PC-3 (cell line): ENCODE results near the gene SLC39A11. TPM values are rescaled to one million over a fixed set of nuclear protein-coding genes. Genes with fewer than 3 reads are reported as not detected.

ENCODE experiments used
- ATAC-seq: fragments of 200-7000 bp; cut with Tn5 transposase; 2 replicates; pipeline ENCODE4 v1.9.1; 2020; ENCODE audit warnings: mild to moderate bottlenecking, moderate library complexity
- BruUV-seq: library from RNA; stranded (reverse); fragments of 400-500 nt; replicated peaks from 2 replicates; lab custom pipeline; 2021; lab: Mats Ljungman, UMichigan
- CTCF ChIA-PET: fragments of 300-600 bp; sonication (Branson Sonifier 250); formaldehyde crosslinking; loops from one replicate; lab custom pipeline; 2022; ENCODE audit warnings: antibody characterized with exemption; lab: Charles Lee
- POLR2A ChIA-PET: fragments of 300-600 bp; sonication (Branson Sonifier 250); formaldehyde crosslinking; loops from one replicate; lab custom pipeline; 2022; ENCODE audit warnings: antibody characterized with exemption; ENCODE audit not compliant: unreplicated experiment; lab: Charles Lee
- DNase-seq: peaks from one replicate; pipeline ENCODE4 v3.0.0-alpha.2; 2015
- H2AFZ ChIP-seq: fragments of 300-600 bp; sonication (generic); 2 replicates; pipeline ENCODE4 v1.6.0; 2016; ENCODE audit warnings: antibody characterized with exemption, low read length
- H3F3A ChIP-seq: fragments of 300-600 bp; sonication (generic); one replicate; pipeline ENCODE4 v1.6.0; 2017; ENCODE audit warnings: antibody characterized with exemption, low read length, control low read depth, mild to moderate bottlenecking; ENCODE audit not compliant: unreplicated experiment
- H3K27ac ChIP-seq: fragments of 300-600 bp; sonication (generic); 2 replicates; pipeline ENCODE4 v1.5.1; 2016; ENCODE audit warnings: mild to moderate bottlenecking, low read length
- H3K27me3 ChIP-seq: fragments of 300-600 bp; sonication (generic); 2 replicates; pipeline ENCODE4 v1.6.1; 2016; ENCODE audit warnings: low read length, mixed read lengths
- H3K36me3 ChIP-seq: fragments of 300-600 bp; sonication (generic); 2 replicates; pipeline ENCODE4 v1.6.1; 2016; ENCODE audit warnings: low read depth, mixed run types, low read length, mixed read lengths
- H3K4me1 ChIP-seq: fragments of 300-600 bp; sonication (generic); 2 replicates; pipeline ENCODE4 v1.5.1; 2016; ENCODE audit warnings: low read length; ENCODE audit not compliant: insufficient read depth
- H3K4me2 ChIP-seq: fragments of 300-600 bp; sonication (generic); 2 replicates; pipeline ENCODE4 v1.6.0; 2016; ENCODE audit warnings: low read length
- H3K4me3 ChIP-seq: fragments of 300-600 bp; sonication (generic); 2 replicates; pipeline ENCODE4 v1.5.1; 2016; ENCODE audit warnings: mild to moderate bottlenecking, low read length, mixed read lengths
- H3K79me2 ChIP-seq: fragments of 300-600 bp; sonication (generic); 2 replicates; pipeline ENCODE4 v1.6.1; 2017; ENCODE audit warnings: low read length, mixed read lengths
- H3K9ac ChIP-seq: fragments of 300-600 bp; sonication (generic); 2 replicates; pipeline ENCODE4 v1.6.0; 2016; ENCODE audit warnings: mild to moderate bottlenecking, low read length
- H3K9me2 ChIP-seq: fragments of 300-600 bp; sonication (generic); replicated peaks from 2 replicates; pipeline ENCODE4 v1.6.1; 2016; ENCODE audit warnings: mixed run types, low read length, mixed read lengths
- H3K9me3 ChIP-seq: fragments of 300-600 bp; sonication (generic); 2 replicates; pipeline ENCODE4 v1.6.1; 2016; ENCODE audit warnings: low read length, mixed read lengths
- H4K20me1 ChIP-seq: fragments of 300-600 bp; sonication (generic); 2 replicates; pipeline ENCODE4 v1.6.1; 2016; ENCODE audit warnings: low read length, mixed read lengths
- EZH2 ChIP-seq: fragments of 300-600 bp; sonication (generic); IDR thresholded peaks from one replicate; pipeline ENCODE4 v1.6.1; 2017; ENCODE audit warnings: antibody characterized with exemption, mild to moderate bottlenecking, low read length; ENCODE audit not compliant: unreplicated experiment
- EZH2phosphoT487 ChIP-seq: fragments of 300-600 bp; sonication (generic); IDR thresholded peaks from 2 replicates; pipeline ENCODE4 v1.6.1; 2018; ENCODE audit warnings: mild to moderate bottlenecking, antibody characterized with exemption, low read length, borderline replicate concordance
- intact Hi-C: fragments of 100-400 bp; cut with micrococcal nuclease; formaldehyde crosslinking; loops from 2 replicates; pipeline ENCODE4 v1.9.0; 2023
- total RNA-seq: library from RNA; depleted of rRNA; stranded (reverse); fragments of >200 nt; gene quantifications from 2 replicates; pipeline ENCODE4 v1.2.3, GENCODE V29; 2014
- TF ChIP-seq, protein P1 (sequence below): fragments of 300-600 bp; sonication (generic); conservative IDR thresholded peaks from 2 replicates; pipeline ENCODE4 v1.5.1; 2017; ENCODE audit warnings: antibody characterized with exemption, low read depth, mild to moderate bottlenecking, low read length

SLC39A11 gene
- total RNA-seq, 1 experiment from 2014 or later = 37.7 TPM

DNA sequence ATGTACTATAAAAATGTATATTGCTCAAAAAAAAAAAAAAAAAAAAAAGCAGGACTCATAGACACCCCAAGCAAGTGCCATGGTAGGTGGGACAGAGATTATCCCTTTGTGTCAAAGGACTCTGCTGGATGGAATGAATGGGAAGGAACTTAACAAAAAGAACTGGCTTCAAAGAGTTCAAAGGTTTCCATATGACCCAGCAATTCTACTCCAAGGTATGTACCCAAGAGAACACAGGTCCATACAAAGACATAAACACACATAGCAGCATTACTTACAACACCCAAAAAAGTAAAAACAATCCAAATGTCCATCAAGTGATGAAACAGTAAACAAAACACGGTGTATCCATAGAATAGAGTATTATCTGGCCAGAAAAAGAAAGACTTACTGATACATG lies 255.2 kb downstream of the SLC39A11 start:
- intact Hi-C loops = no loop called here

GRCh38 chr17:72833128-72833765 lies 259.2 kb downstream of the SLC39A11 start:
- ChIA-PET POLR2A (no interaction called here), CTCF (no interaction called here)
- Histone ChIP-seq H3K27ac (no peak overlapping the region), H3K27me3 (no peaks in the 10 kb centered on the region), H3K79me2 (no peaks in the 10 kb centered on the region), H3K9me2 (no peaks in the 10 kb centered on the region), H3K9ac (no peak overlapping the region), H4K20me1 (no peaks in the 10 kb centered on the region), H3K4me3 (no peak overlapping the region), H3F3A (no peaks in the 10 kb centered on the region), H3K4me1 (no peaks in the 10 kb centered on the region), H3K36me3 (no peaks in the 10 kb centered on the region), H3K4me2 (no peak overlapping the region), H2AFZ (no peak overlapping the region), H3K9me3 (no peaks in the 10 kb centered on the region)
- ATAC-seq = no peak
- no TSS peak for BruUV-seq
- DNase-seq = no peak
- intact Hi-C loops = no loop called here
- TF ChIP-seq EZH2 (no peak), EZH2phosphoT487 (no peak)
- TF ChIP-seq, protein P1, sequence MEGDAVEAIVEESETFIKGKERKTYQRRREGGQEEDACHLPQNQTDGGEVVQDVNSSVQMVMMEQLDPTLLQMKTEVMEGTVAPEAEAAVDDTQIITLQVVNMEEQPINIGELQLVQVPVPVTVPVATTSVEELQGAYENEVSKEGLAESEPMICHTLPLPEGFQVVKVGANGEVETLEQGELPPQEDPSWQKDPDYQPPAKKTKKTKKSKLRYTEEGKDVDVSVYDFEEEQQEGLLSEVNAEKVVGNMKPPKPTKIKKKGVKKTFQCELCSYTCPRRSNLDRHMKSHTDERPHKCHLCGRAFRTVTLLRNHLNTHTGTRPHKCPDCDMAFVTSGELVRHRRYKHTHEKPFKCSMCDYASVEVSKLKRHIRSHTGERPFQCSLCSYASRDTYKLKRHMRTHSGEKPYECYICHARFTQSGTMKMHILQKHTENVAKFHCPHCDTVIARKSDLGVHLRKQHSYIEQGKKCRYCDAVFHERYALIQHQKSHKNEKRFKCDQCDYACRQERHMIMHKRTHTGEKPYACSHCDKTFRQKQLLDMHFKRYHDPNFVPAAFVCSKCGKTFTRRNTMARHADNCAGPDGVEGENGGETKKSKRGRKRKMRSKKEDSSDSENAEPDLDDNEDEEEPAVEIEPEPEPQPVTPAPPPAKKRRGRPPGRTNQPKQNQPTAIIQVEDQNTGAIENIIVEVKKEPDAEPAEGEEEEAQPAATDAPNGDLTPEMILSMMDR = no peak

More for the DNA sequence above, 255.2 kb downstream of the SLC39A11 start:
- DNase-seq = no peak
- H3F3A ChIP-seq = no peaks in the 10 kb centered on the region
- no peak for ATAC-seq
- no peaks in the 10 kb centered on the region for H3K4me1 ChIP-seq
- H3K27ac ChIP-seq = no peak overlapping the region
- no peaks in the 10 kb centered on the region for H3K79me2 ChIP-seq
- BruUV-seq = no TSS peak
- H3K27me3 ChIP-seq = no peaks in the 10 kb centered on the region
- H2AFZ ChIP-seq = no peak overlapping the region
- no peaks in the 10 kb centered on the region for H4K20me1 ChIP-seq
- POLR2A ChIA-PET = no interaction called here
- H3K4me3 ChIP-seq = no peak overlapping the region
- no peak for TF ChIP-seq EZH2
- TF ChIP-seq, protein P1 = no peak
- TF ChIP-seq EZH2phosphoT487 = no peak
- no peaks in the 10 kb centered on the region for H3K9me2 ChIP-seq
- H3K36me3 ChIP-seq = no peaks in the 10 kb centered on the region
- H3K9me3 ChIP-seq = no peaks in the 10 kb centered on the region
- CTCF ChIA-PET = no interaction called here
- no peak overlapping the region for H3K4me2 ChIP-seq
- H3K9ac ChIP-seq = no peak overlapping the region

GRCh38 chr17:72832306-72832705 lies 260.2 kb downstream of the SLC39A11 start:
- H3K9ac ChIP-seq = no peak overlapping the region
- no peak overlapping the region for H2AFZ ChIP-seq
- H4K20me1 ChIP-seq = no peaks in the 10 kb centered on the region
- TF ChIP-seq EZH2 (no peak), EZH2phosphoT487 (no peak)
- TF ChIP-seq, protein P1 = no peak
- ATAC-seq (no peak), DNase-seq (no peak)
- intact Hi-C loops = no loop called here
- no peaks in the 10 kb centered on the region for H3K27me3 ChIP-seq
- no peaks in the 10 kb centered on the region for H3K36me3 ChIP-seq
- H3K27ac ChIP-seq = no peak overlapping the region
- no peaks in the 10 kb centered on the region for H3F3A ChIP-seq
- H3K9me2 ChIP-seq = no peaks in the 10 kb centered on the region
- POLR2A ChIA-PET = no interaction called here
- H3K4me1 ChIP-seq = no peaks in the 10 kb centered on the region
- no peak overlapping the region for H3K4me3 ChIP-seq
- no peaks in the 10 kb centered on the region for H3K9me3 ChIP-seq
- no TSS peak for BruUV-seq
- no peak overlapping the region for H3K4me2 ChIP-seq
- no peaks in the 10 kb centered on the region for H3K79me2 ChIP-seq
- CTCF ChIA-PET = no interaction called here
